Raji (cell line): ENCODE data around the gene ELOVL1.

Experiments
- POLR2A ChIP-seq: IDR thresholded peaks from 2 replicates; pipeline ENCODE4 v1.6.1; 2011; ENCODE audit warnings: low read depth, low read length, control low read depth; ENCODE audit not compliant: insufficient read depth

Gene ELOVL1

DNA sequence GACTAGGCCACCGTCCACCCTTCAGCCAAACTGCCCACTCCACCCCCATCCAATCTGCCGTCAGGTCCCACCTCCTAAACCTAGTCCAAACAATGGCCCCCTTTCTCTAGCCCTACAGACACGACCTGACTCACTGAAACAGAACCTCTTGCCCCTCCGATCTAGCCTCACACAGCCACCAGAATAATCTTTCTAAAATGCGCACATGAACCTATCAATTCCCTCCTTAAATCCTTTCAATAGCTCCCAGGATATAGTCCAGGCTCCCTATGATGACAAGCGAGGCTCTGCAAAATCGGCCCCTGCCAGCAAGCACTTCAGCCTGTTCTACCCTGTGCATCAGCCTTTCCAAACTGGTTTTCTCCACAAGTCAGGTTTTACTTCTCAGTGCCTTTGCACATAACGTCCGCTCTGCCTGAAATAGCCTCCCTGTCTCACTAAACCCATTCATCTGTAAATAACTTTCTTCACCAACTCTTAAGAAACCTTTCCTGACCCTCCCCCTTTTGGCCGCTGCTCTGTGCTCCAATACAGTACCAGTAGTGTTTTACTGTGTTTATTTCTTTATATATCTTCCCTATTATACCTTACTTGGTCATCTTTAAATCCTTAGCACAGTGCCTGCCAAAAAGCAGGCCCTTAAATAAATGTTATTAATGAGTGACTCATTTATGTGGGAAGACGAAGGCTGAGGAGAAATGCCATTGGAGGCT lies 18.1 kb downstream of the ELOVL1 start:
- TF ChIP-seq POLR2A: no peak

DNA sequence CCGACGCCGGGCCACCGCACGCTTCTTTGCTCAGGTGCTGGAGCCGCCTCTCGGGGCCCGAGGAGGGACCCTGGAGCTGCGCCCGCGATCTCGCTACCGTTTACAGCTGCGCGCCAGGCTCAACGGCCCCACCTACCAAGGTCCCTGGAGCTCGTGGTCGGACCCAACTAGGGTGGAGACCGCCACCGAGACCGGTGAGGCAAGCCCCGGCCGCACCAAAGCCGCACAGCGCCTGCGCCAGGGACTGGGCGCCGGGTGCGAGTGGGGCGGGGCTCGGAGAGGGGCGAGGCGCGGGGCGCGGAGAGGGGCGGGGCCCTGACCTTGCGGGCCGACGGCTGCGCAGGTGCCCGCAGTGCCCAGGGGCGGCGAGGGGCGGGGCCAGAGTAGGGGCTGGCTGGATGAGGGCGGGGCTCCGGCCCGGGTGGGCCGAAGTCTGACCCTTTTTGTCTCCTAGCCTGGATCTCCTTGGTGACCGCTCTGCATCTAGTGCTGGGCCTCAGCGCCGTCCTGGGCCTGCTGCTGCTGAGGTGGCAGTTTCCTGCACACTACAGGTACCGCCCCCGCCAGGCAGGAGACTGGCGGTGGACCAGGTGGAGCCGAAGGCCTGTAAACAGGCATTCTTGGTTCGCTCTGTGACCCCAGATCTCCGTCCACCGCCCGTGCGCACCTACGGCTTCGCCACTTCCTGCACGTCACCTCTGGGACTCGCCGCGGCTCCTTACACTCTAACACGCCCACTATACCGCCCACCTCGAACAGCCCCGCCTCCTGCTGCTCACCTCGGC lies 18.8 kb downstream of the ELOVL1 start:
- TF ChIP-seq POLR2A: no peak

DNA sequence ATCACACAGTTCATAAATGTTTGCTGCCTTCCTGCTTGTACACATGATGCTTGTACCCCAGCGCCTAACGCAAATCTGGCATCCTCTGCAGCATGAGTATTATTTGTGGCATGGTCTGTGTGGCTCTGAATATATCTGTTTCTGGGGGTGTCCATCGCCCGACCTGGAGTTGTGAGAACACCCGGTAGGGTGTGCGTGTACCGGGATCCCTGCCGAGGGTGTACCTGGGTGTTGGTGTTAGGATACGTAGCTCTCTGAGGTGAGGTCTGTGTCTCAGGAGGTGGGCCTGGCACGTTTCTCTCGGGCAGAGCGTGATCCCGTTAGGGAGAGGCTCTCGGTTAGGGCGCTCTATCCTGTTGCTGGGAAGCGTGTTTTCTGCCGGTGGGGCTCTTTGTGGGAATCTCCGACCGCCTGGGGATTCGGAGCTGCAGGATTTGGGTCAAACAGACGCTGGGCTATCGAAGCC lies 19.4 kb downstream of the ELOVL1 start:
- no peak for TF ChIP-seq POLR2A

DNA sequence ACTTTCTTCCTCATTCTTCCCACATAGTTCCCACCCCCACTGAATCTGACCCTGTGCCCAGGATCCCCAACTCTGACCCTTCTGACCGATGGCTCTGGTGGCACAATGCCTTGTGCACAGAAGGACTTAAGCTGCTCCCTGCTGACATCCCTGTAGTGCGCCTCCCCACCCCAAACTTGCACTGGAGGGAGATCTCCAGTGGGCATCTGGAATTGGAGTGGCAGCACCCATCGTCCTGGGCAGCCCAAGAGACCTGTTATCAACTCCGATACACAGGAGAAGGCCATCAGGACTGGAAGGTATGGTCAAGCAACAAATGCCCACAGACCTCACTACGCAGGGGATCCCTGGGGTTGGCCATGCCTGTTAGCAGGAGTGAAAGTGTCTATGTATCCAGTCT lies 21.2 kb downstream of the ELOVL1 start:
- no peak for TF ChIP-seq POLR2A

DNA sequence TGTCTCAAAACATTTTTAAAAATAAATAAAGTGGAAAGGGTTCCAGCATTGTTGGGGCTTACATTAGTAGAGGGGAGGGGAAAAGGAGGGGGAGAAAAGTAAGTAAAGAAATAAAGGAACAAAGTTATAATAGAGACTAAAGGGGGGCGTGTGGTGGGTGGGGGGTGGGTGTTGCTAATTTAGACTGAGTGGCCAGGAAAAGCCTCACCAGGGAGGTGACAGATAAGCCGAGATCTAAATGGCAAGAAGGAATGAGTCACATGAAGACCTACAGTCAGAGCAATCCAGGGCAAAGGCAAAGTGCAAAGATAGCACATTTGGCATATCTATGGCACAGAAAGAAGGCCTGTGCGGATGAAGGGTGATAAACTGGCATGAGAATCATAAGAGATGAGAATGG lies 22.7 kb downstream of the ELOVL1 start:
- TF ChIP-seq POLR2A: no peak

DNA sequence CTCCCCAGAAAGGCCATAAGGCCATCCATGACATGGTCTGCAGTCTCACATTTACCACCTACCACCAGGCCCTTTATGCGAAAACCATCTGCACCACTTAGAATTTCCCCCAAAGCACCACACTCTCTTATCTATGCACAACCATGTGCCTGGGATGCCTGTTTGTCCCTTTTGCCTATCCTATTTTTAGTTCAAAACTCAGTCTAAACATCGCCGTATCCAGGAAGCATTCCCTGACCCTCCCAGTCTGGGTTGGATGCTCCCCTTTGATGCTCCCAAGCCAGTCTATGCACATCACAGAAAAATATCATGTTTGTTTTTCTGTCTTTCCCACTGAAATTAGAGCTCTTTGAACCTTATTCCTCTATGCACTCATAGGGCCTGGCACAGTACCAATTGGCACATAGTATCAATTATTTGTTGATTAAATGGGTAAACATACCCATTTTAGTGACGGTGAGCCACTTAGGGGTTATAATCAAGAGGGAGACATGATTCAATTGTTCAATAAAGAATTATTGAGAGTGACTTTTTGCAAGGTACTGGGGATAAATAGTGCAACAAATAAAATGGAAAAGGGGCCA lies 23.5 kb downstream of the ELOVL1 start:
- TF ChIP-seq POLR2A: no peak

DNA sequence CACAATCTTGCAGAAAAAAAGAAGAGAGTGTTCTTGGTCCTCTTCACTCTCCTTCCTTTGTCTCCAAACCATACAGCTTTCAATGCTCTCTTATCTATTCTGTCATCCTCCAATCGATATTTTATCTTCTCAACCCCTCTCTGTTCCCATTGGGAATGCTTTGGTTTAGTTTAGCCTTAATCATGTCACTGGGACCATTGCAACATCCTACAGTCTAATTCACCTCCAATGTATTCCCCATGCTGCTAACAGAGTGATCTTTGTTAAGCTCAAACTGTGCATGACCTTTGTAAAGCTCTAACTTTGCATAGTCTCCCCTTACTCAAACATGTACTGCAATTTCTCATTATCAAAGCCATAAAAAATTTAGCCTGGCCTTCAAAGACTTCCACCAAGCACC lies 27.3 kb downstream of the ELOVL1 start:
- no peak for TF ChIP-seq POLR2A

DNA sequence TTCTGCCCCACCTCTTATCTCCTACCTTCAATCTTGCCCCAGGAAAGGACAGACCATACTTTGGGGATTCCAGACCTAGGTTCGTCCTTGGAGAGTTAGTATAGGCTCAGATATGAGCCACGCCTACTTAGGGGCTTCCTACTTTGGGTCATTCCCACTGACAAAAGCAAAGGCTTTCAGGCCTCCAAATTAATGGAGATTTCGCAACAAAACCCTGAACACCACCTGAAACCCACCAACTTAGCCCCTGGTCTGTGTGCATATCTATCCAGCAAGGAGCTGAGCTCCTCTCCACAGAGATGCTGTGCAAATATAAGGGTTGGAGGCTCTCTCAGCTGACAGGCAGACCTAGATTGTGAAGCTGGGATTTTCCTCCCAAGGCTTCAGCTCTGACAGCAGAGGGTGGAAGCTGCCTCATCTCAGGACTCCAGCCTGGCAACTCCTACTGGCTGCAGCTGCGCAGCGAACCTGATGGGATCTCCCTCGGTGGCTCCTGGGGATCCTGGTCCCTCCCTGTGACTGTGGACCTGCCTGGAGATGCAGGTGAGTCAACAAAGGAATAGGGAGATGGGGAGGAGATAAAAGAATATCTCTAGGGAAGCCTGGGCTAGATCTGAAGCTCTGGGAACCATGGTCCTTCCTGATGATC lies 28.1 kb downstream of the ELOVL1 start:
- TF ChIP-seq POLR2A: no peak

DNA sequence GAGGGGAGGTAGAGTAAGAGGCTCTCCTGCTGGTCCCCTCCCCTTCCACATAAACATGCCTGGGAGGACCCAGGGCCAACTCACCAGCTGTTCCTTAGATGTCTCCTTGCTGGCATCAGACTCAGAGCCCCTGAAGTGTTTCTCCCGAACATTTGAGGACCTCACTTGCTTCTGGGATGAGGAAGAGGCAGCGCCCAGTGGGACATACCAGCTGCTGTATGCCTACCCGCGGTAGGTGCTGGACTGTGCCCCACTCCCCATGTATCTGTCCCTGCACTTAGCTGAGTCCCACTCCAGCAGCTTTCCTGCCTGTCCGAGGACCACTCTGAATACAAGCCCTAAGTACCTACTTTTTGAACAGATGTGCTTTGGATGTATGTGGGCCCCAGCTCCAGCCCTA lies 29.8 kb downstream of the ELOVL1 start:
- TF ChIP-seq POLR2A: no peak

DNA sequence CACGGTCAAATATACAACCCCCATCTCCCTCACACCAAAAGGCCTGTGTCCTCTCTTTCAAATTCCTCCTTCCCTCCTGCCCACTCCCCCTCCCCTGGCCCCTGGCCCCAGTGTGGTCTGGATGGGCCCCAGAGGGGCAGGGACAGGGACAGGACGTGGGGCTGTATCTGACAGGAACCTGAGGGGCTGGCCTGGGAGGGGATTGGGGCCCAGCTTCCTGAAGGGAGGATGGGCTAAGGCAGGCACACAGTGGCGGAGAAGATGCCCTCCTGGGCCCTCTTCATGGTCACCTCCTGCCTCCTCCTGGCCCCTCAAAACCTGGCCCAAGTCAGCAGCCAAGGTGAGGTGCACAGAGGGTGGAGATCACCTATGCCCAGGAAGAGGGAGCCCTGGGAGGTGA lies 30.2 kb downstream of the ELOVL1 start, which contains the start of gene MPL:
Gene MPL, plus strand, starts transcription at position 231 of the 400 bp plus-strand sequence. Its CDS starts 31 bp downstream, at position 262.
- no peak for TF ChIP-seq POLR2A

DNA sequence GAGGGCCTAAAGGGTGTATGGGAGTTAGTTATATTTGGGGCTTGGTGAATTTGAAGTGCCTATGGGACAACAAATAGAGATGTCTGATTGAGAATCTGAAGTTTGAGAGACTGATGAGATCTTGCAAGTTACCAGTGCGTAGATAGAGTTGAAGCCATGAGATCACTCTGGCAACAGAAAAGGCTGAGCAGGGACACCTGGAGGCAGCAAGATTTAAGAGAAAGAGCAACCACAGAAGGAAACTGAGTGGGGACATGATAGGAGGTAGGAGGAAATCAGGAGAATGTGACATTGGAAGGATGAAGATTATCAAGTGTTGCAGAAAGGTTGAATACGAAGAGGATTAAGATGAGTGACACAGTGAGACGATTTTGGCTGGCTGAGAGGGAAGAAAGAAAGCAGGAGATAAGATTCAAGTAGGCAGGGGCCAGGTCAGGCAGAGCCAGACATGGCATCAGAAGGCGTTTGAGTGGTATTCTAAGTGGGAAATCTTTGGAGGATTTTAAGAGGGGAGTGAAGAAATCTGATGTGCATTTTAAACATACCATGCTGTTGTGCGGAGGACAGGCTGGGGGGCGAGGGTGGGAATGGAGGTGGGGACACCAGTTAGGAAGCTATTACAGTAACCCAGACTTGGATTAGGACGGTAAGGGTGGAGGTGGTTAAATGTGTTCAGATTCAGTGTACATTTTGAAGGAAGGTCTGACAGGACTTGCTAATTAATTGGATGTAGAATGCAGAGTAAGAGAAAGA lies 33.2 kb downstream of the ELOVL1 start:
- TF ChIP-seq POLR2A: no peak

DNA sequence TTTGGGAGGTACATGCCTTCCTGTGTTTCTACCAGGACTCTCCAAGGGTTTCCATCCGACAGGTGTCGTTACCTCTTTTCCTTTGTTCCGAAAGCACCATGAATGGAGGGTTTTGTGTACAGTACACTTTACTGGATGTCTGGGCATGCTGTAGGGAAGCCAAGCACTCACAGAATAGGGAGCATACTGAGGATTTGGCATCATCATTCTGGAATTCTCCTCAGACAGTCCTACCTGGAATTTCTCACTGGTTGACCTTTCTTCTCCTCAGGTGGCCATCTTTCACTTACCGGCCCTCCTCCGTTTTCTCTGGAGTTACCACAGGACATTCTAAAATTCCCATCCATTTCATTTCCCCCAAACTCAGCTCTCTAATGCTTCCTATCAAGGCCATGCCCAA lies 36.1 kb downstream of the ELOVL1 start:
- TF ChIP-seq POLR2A: no peak

DNA sequence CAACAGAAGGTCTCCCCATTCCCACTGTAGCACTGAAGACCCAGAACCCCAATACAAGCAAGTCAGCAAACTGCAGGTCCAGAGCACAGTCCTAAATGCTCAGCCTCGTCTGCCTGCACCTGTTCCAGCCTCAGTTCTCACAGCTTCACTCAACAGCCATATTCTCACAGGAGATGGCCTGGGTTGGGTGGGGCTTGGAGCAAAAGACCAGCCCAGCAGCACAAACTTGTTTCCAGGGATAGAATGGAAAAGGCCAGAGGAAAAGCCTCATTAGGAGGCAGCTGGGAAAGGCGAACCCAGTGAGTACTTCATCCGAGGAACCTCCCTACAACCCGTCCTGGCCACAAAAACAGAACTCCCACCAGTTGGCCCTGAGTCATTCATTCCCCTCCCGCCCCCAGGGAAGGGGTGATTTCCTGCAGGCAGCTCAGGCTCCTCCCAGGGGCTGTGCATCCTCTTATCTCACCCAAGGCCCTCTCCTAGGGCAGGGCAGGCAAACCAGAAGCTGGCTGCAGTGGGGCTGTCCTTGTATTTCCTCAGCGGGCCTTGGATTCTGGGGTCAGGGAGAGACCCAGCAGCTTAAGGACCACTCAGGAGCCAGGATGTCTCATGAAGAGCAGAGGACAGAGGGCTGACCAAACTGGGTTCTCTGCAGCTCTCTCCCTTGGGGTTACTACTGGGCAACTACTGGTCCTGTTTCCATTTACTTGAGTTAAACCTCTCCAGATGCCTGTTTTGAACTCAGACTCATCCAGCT lies 37.6 kb downstream of the ELOVL1 start:
- TF ChIP-seq POLR2A: no peak

DNA sequence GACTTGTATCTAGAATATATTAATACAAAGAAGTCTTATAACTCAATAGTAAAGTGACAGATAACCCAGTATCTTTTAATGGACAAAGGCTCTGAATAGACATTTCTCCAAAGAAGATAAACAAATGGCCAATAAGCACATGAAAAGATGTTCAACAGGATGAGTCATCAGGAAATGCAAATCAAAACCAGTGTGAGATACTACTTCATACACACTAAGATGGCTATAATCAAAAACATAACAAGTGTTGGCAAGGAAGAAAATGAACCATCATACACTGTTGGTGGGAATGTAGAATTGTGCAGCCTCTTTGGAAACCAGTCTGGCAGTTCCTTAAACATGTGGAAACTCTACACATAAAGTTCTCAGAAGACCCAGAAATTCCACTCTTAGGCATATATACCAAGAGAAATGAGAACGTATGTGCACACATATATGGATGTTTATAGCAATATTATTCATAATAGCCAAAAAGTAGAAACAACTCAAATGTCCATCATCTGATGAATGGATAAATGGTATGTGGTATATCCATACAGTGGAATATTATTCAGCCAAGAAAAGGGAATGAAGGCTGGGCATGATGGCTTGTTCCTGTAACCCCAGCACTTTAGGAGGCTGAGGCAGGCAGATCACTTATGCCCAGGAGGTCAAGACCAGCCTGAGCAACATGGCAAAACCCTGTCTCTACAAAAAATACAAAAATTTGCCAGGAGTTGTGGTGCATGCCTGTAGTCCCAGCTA lies 40.1 kb downstream of the ELOVL1 start:
- no peak for TF ChIP-seq POLR2A

DNA sequence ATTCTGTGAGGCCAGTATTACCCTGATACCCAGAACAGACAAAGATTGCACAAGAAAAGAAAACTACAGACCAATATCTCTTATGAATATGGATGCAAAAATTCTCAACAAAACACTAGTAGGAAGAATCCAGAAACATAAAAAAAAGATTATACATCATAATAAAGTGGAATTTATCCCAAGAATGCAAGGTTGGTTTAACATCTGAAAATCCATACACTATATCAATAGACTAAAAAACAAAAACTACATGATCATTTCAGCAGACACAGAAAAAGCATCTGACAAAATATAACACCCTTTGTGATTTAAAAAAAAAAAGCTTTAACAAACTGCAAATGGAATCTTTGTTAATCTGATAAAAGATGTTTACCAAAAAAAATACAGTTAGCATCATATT lies 42.4 kb downstream of the ELOVL1 start:
- no peak for TF ChIP-seq POLR2A
